Ishikawa (cell line): ENCODE results near the gene GOLGA6A.

Source experiments
- CEBPB ChIP-seq: IDR thresholded peaks from 2 replicates; pipeline ENCODE4 v1.6.1; 2012
- CREB1 ChIP-seq: IDR thresholded peaks from 2 replicates; pipeline ENCODE4 v1.6.1; 2012; ENCODE audit warnings: low read depth
- EGR1 ChIP-seq: IDR thresholded peaks from 2 replicates; pipeline ENCODE4 v1.6.1; 2012
- EP300 ChIP-seq: IDR thresholded peaks from 2 replicates; pipeline ENCODE4 v1.6.1; 2012; ENCODE audit warnings: borderline replicate concordance
- FOXM1 ChIP-seq: IDR thresholded peaks from 2 replicates; pipeline ENCODE4 v1.6.1; 2012; ENCODE audit warnings: low read depth, borderline replicate concordance
- MAX ChIP-seq: IDR thresholded peaks from 2 replicates; pipeline ENCODE4 v1.6.1; 2012
- NFIC ChIP-seq: IDR thresholded peaks from 2 replicates; pipeline ENCODE4 v1.6.1; 2012
- RAD21 ChIP-seq: IDR thresholded peaks from 2 replicates; pipeline ENCODE4 v1.6.1; 2012; ENCODE audit warnings: low read depth
- REST ChIP-seq: IDR thresholded peaks from 2 replicates; pipeline ENCODE4 v1.6.1; 2012; ENCODE audit warnings: low read depth, mild to moderate bottlenecking
- TAF1 ChIP-seq: IDR thresholded peaks from 2 replicates; pipeline ENCODE4 v1.6.1; 2012; ENCODE audit warnings: low read depth, mild to moderate bottlenecking
- TCF12 ChIP-seq: IDR thresholded peaks from 2 replicates; pipeline ENCODE4 v1.6.1; 2012; ENCODE audit warnings: low read depth
- TEAD4 ChIP-seq: IDR thresholded peaks from 2 replicates; pipeline ENCODE4 v1.6.1; 2012
- USF1 ChIP-seq: IDR thresholded peaks from 2 replicates; pipeline ENCODE4 v1.6.1; 2012
- YY1 ChIP-seq: IDR thresholded peaks from 2 replicates; pipeline ENCODE4 v1.6.1; 2012; ENCODE audit warnings: low read depth

Gene GOLGA6A

GRCh38 chr15:74046275-74046674 is 36.1 kb downstream of the GOLGA6A start:
- no peak for TF ChIP-seq TCF12
- no peak for TF ChIP-seq FOXM1
- TF ChIP-seq TEAD4 = no peak
- TF ChIP-seq MAX = no peak
- no peak for TF ChIP-seq USF1
- TF ChIP-seq EP300 = no peak
- no peak for TF ChIP-seq REST
- TF ChIP-seq CREB1 = no peak

GRCh38 chr15:74045636-74046274 is 36.6 kb downstream of the GOLGA6A start:
- TF ChIP-seq CEBPB (no peak), USF1 (no peak), MAX (no peak), YY1 (no peak), EP300 (no peak), TEAD4 (no peak), RAD21 (no peak)

- TF ChIP-seq RAD21 (no peak), CREB1 (no peak), TEAD4 (no peak), REST (no peak), TAF1 (no peak), EGR1 (no peak), CEBPB (no peak), USF1 (no peak), FOXM1 (no peak), TCF12 (no peak), YY1 (no peak)
These were observed 37.2 kb downstream of the GOLGA6A start for GRCh38 chr15:74045184-74045583.

GRCh38 chr15:74044267-74045110 is 37.9 kb downstream of the GOLGA6A start:
- no peak for TF ChIP-seq MAX
- TF ChIP-seq FOXM1 = no peak
- TF ChIP-seq TAF1 = no peak
- TF ChIP-seq EP300 = no peak
- no peak for TF ChIP-seq YY1
- no peak for TF ChIP-seq RAD21

- no peak for TF ChIP-seq CREB1
- no peak for TF ChIP-seq YY1
- TF ChIP-seq MAX = no peak
- TF ChIP-seq EP300 = no peak
- TF ChIP-seq RAD21 = no peak
- no peak for TF ChIP-seq REST
- no peak for TF ChIP-seq NFIC
- TF ChIP-seq TAF1 = no peak
These were observed 38.7 kb downstream of the GOLGA6A start for GRCh38 chr15:74043425-74044266.
